Left cardiac atrium (tissue), 4 donors: ENCODE results near the gene LENG1. TPM values are rescaled to one million over a fixed set of nuclear protein-coding genes. Genes with fewer than 3 reads are reported as not detected.
"Not testable (repeated sequence)": the region's sequence is repeated elsewhere in the genome, so short reads cannot be mapped to it uniquely, and the experiment has no call there.

Source experiments
- ATAC-seq, 2 donors: fragments of 200-7000 bp; cut with Tn5 transposase; one replicate each; pipeline ENCODE4 v1.9.1; 2020; ENCODE audit warnings: mild to moderate bottlenecking in 2 of 2, moderate library complexity in 2 of 2
- DNase-seq: peaks from one replicate; pipeline ENCODE4 v3.0.0-alpha.2; 2020
- intact Hi-C, 2 donors: fragments of 100-400 bp; cut with DNase I; formaldehyde crosslinking; loops; one replicate each; pipeline versions ENCODE4 v1.14.1 to v1.15.1; 2022 to 2023
- long read RNA-seq: library from polyadenylated mRNA; unstranded; transcript quantifications from one replicate; pipeline ENCODE4 v2.0.0, GENCODE V29; 2021
- total RNA-seq, 2 donors: library from RNA; stranded (reverse); fragmentation: NEBNext Ultra II Directional; extraction: Animal tissue kit (Norgen Biotek cat#: 25700); gene quantifications; one replicate each; pipeline ENCODE4 v1.2.1, GENCODE V29; 2021
- donor health status: DM: no; HTN: yes; CAD: no.
- donor health status: DM: no; HTN: yes; CAD: no; lungs with severe emphysema.
- donor health status: DM: yes; HTN: yes; CAD: no.
- donor health status: Dilated cardiomyopathy.

The LENG1 gene
- 1 to 10 TPM; 7.0 to 7.2 TPM for total RNA-seq
- long read RNA-seq, transcript LENG1-201 (4 exons, 1,542 nt) = major isoform, 5 of 5 reads
- long read RNA-seq, partial matches to known transcripts = 0 of 5 reads
- long read RNA-seq, other reads (novel, unspliced or antisense) = 0 of 5 reads

GRCh38 chr19:54159352-54160181 is at the start of gene LENG1:
Gene LENG1 (minus strand): TSS chr19:54159721. CDS start chr19:54159695, 26 bp downstream.
- DNase-seq = peak; percentile 100
- intact Hi-C loops = no loop called here
- ATAC-seq = peak; percentile 94 to 95

- ATAC-seq = no peak
- intact Hi-C loops = no loop called here
- DNase-seq = no peak
These were observed 49.2 kb upstream of the LENG1 start for GRCh38 chr19:54208784-54209057.

- intact Hi-C loops = no loop called here
- DNase-seq (peak; percentile 73), ATAC-seq (peak; percentile 62 to 66)
These were observed 48.7 kb upstream of the LENG1 start for GRCh38 chr19:54207983-54208783.

- ATAC-seq (no peak), DNase-seq (no peak)
- intact Hi-C loops = no loop called here
These were observed 48.1 kb upstream of the LENG1 start for GRCh38 chr19:54207676-54207982.

- DNase-seq, intact Hi-C loops, ATAC-seq: not testable (repeated sequence)
These were observed 47.7 kb upstream of the LENG1 start for GRCh38 chr19:54207193-54207592.

- ATAC-seq (no peak), DNase-seq (no peak)
- intact Hi-C loops = no loop called here
These were observed 47.3 kb upstream of the LENG1 start for GRCh38 chr19:54206831-54207177.

- ATAC-seq (no peak), DNase-seq (no peak)
- intact Hi-C loops = no loop called here
These were observed 46.7 kb upstream of the LENG1 start for GRCh38 chr19:54206030-54206830.

GRCh38 chr19:54204767-54205468 is 45.4 kb upstream of the LENG1 start:
- intact Hi-C loops = no loop called here
- no peak for ATAC-seq
- no peak for DNase-seq

GRCh38 chr19:54203151-54203611 is 43.7 kb upstream of the LENG1 start:
- DNase-seq (no peak), ATAC-seq (no peak)
- intact Hi-C loops = no loop called here

GRCh38 chr19:54201980-54202379 is 42.5 kb upstream of the LENG1 start:
- intact Hi-C loops = no loop called here
- ATAC-seq (no peak), DNase-seq (no peak)

GRCh38 chr19:54201172-54201701 is 41.7 kb upstream of the LENG1 start:
- DNase-seq (no peak), ATAC-seq (peak in 1 of 2 donors; percentile 0)
- intact Hi-C loops = no loop called here

GRCh38 chr19:54199401-54199800 is 39.9 kb upstream of the LENG1 start:
- no peak for ATAC-seq
- intact Hi-C loops = no loop called here
- DNase-seq = no peak

- intact Hi-C loops = no loop called here
- ATAC-seq = no peak
- DNase-seq = no peak
These were observed 37.6 kb upstream of the LENG1 start for GRCh38 chr19:54197121-54197520.

- no peak for ATAC-seq
- intact Hi-C loops = no loop called here
- no peak for DNase-seq
These were observed 37.0 kb upstream of the LENG1 start for GRCh38 chr19:54196536-54196935.

- intact Hi-C loops, ATAC-seq, DNase-seq: not testable (repeated sequence)
These were observed 34.9 kb upstream of the LENG1 start for GRCh38 chr19:54194463-54194862.

- intact Hi-C loops = no loop called here
- DNase-seq = no peak
- no peak for ATAC-seq
These were observed 33.5 kb upstream of the LENG1 start for GRCh38 chr19:54193011-54193410.

- no peak for DNase-seq
- ATAC-seq = no peak
- intact Hi-C loops = no loop called here
These were observed 32.4 kb upstream of the LENG1 start for GRCh38 chr19:54191811-54192453.
